Activated CD4-positive, alpha-beta T cell treated with anti-CD3 and anti-CD28 coated beads for 1 hour (primary cell): ENCODE data around the gene HRH2.
"Not testable (repeated sequence)": the region's sequence is repeated elsewhere in the genome, so short reads cannot be mapped to it uniquely, and the experiment has no call there.

Experiments used
- DNase-seq: peaks from one replicate; pipeline ENCODE4 v3.0.0-alpha.2; 2020

Gene HRH2

GRCh38 chr5:175649967-175650366 lies 7.9 kb upstream of the HRH2 start:
- no peak for DNase-seq

GRCh38 chr5:175650430-175651205 lies 7.3 kb upstream of the HRH2 start:
- DNase-seq = not testable (repeated sequence)

- DNase-seq = peak; percentile 43
Observed at GRCh38 chr5:175652741-175653663, 4.9 kb upstream of the HRH2 start.

- DNase-seq = no peak
Observed at GRCh38 chr5:175653763-175654162, 4.1 kb upstream of the HRH2 start.

GRCh38 chr5:175654339-175654738 lies 3.5 kb upstream of the HRH2 start:
- DNase-seq = no peak

- DNase-seq = no peak
Observed at GRCh38 chr5:175654807-175655206, 3.1 kb upstream of the HRH2 start.

- no peak for DNase-seq
Observed at GRCh38 chr5:175655411-175655810, 2.5 kb upstream of the HRH2 start.

- no peak for DNase-seq
Observed at GRCh38 chr5:175656966-175657365, 905 bp upstream of the HRH2 start.

GRCh38 chr5:175658299-175659145 lies 651 bp downstream of the HRH2 start:
- no peak for DNase-seq

GRCh38 chr5:175659546-175660253 lies 1.8 kb downstream of the HRH2 start:
- DNase-seq = no peak

GRCh38 chr5:175663186-175664184 lies 5.6 kb downstream of the HRH2 start:
- DNase-seq = no peak

GRCh38 chr5:175664723-175665122 lies 6.9 kb downstream of the HRH2 start:
- no peak for DNase-seq

GRCh38 chr5:175666216-175666615 lies 8.3 kb downstream of the HRH2 start:
- no peak for DNase-seq

GRCh38 chr5:175668006-175668405 lies 10.1 kb downstream of the HRH2 start:
- DNase-seq = no peak

GRCh38 chr5:175670372-175670771 lies 12.5 kb downstream of the HRH2 start:
- no peak for DNase-seq

- DNase-seq = no peak
Observed at GRCh38 chr5:175671013-175671412, 13.1 kb downstream of the HRH2 start.

- DNase-seq = no peak
Observed at GRCh38 chr5:175672976-175673648, 15.2 kb downstream of the HRH2 start.

- no peak for DNase-seq
Observed at GRCh38 chr5:175674731-175675346, 17.0 kb downstream of the HRH2 start.

- no peak for DNase-seq
Observed at GRCh38 chr5:175675873-175676272, 18.0 kb downstream of the HRH2 start.

- DNase-seq = no peak
Observed at GRCh38 chr5:175677571-175677970, 19.7 kb downstream of the HRH2 start.
